ENCODE data around the gene CRIM1.
"Not testable (repeated sequence)": the region's sequence is repeated elsewhere in the genome, so short reads cannot be mapped to it uniquely, and the experiment has no call there.

Gene CRIM1

DNA sequence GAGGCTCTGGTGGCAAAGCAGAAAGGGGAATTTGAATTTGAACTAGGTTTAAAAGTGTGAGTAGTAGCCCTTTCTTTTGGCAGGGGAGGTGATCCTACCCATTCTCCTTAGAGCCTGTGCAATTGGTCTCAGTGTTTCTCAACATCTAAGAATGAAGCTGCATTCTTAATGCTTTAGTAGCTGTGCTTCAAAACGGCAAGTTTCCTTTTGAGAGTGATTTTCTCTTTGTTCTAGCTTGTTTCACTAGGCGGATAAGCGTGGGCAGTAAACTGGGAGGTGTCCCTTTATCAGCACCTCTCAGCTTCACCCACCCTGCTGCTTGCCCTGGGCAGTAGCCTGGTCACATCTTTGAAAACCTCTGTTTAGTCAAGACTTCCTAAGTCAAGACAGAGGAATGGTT, 6.7 kb downstream of the CRIM1 start:
- no peaks in the 10 kb centered on the region for H3K9me3 ChIP-seq (ENCODE audit: control insufficient read depth, insufficient read depth, low read length)
- no peaks in the 10 kb centered on the region for H3K36me3 ChIP-seq (ENCODE audit: control insufficient read depth, insufficient read depth, low read length)
- no peak overlapping the region for H3K9ac ChIP-seq (ENCODE audit: low read depth, low read length)
- H3K4me1 ChIP-seq (ENCODE audit: control insufficient read depth, insufficient read depth, low read length), result peaks cover 88% of the 10 kb centered on the region
- H3K27ac ChIP-seq (ENCODE audit: low read depth, low read length), result peak overlapping the region; percentile 56
- H3K4me3 ChIP-seq (ENCODE audit: low read depth, low read length), result no peak overlapping the region
- no peaks in the 10 kb centered on the region for H3K27me3 ChIP-seq (ENCODE audit: control insufficient read depth, insufficient read depth, low read length)

DNA sequence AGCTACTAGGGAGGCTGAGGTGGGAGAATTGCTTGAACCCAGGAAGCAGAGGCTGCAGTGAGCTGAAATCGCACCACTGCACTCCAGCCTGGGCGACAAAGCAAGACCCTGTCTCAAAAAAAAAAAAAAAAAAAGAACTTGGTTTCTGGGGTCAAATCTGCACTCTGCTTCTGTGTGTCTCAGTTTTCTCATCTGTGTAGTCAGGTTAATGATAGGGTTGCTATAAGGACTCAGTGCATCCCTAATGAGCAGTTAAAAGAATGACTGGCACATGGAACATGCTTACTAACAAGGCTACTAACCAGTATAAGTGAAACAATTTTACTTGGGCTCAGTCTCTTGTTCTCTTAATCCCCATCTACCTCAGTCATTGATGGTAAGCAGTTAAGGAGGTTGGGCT, 7.5 kb downstream of the CRIM1 start:
- not testable (repeated sequence) for H3K9me3 ChIP-seq (ENCODE audit: control insufficient read depth, insufficient read depth, low read length); H3K9ac ChIP-seq (ENCODE audit: low read depth, low read length); H3K4me3 ChIP-seq (ENCODE audit: low read depth, low read length); H3K36me3 ChIP-seq (ENCODE audit: control insufficient read depth, insufficient read depth, low read length); H3K27ac ChIP-seq (ENCODE audit: low read depth, low read length); H3K27me3 ChIP-seq (ENCODE audit: control insufficient read depth, insufficient read depth, low read length)
- H3K4me1 ChIP-seq (ENCODE audit: control insufficient read depth, insufficient read depth, low read length), result peaks cover 95% of the 10 kb centered on the region

DNA sequence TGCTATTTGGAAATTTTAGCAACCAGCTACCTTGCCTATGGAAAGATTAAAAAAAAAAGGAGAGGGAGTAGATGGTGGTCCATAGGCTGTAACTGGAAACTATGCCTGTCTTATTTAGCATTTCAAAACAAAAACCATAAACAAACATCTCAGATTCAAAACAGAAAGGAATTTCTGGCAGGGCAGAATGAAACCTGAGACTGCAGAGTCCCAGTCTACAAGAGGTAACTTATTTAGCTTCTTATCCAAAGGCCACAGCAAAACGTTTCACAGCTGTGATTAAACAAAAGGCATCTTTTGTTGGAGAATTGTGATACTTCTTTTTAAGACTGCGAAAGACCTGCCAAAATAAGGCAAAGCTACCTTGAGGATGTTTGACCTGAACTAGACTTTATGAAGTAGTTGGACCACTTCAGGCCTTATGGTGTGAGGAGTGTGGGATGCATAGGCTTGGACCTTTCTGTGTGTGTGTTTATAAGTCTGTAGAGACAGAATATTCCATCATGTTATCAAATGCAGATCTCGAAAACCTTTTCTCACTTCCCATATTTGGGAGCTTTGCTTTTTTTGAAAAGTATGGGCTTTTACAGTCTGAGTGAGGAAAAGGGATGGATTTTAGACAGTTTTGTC, 11.0 kb downstream of the CRIM1 start:
- Histone ChIP-seq H3K4me3 (ENCODE audit: low read depth, low read length) (peak overlapping the region; percentile 37), H3K9ac (ENCODE audit: low read depth, low read length) (no peak overlapping the region), H3K36me3 (ENCODE audit: control insufficient read depth, insufficient read depth, low read length) (no peaks in the 10 kb centered on the region), H3K9me3 (ENCODE audit: control insufficient read depth, insufficient read depth, low read length) (no peaks in the 10 kb centered on the region), H3K27ac (ENCODE audit: low read depth, low read length) (peak overlapping the region; percentile 78), H3K27me3 (ENCODE audit: control insufficient read depth, insufficient read depth, low read length) (no peaks in the 10 kb centered on the region), H3K4me1 (ENCODE audit: control insufficient read depth, insufficient read depth, low read length) (peaks cover 94% of the 10 kb centered on the region)

DNA sequence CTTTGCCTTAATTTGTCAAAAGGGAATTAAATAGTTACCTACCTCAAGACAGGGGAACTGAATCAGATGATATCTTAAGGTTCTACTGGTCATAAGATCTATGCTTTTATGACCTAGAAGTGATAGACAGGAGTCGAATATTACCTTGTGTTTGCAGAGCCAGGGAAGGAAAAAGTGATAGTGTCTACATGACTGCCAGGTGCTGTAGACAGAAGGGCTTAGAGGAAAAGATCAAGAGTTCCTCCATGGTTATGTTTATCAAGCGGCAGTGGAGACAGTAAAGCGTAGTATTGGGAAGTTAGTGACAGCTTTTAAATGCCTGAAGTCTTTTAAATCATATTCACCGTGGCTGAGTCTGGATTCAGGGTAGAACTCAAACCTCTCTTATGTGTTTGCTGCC, 11.9 kb downstream of the CRIM1 start:
- H3K36me3 ChIP-seq (ENCODE audit: control insufficient read depth, insufficient read depth, low read length), result no peaks in the 10 kb centered on the region
- H3K9ac ChIP-seq (ENCODE audit: low read depth, low read length), result peak overlapping the region; percentile 24
- H3K4me1 ChIP-seq (ENCODE audit: control insufficient read depth, insufficient read depth, low read length), result peaks cover 94% of the 10 kb centered on the region
- H3K27me3 ChIP-seq (ENCODE audit: control insufficient read depth, insufficient read depth, low read length), result no peaks in the 10 kb centered on the region
- peak overlapping the region; percentile 37; the same call in 1 of the 2 replicates for H3K4me3 ChIP-seq (ENCODE audit: low read depth, low read length)
- peak overlapping the region; percentile 78 for H3K27ac ChIP-seq (ENCODE audit: low read depth, low read length)
- H3K9me3 ChIP-seq (ENCODE audit: control insufficient read depth, insufficient read depth, low read length), result no peaks in the 10 kb centered on the region

DNA sequence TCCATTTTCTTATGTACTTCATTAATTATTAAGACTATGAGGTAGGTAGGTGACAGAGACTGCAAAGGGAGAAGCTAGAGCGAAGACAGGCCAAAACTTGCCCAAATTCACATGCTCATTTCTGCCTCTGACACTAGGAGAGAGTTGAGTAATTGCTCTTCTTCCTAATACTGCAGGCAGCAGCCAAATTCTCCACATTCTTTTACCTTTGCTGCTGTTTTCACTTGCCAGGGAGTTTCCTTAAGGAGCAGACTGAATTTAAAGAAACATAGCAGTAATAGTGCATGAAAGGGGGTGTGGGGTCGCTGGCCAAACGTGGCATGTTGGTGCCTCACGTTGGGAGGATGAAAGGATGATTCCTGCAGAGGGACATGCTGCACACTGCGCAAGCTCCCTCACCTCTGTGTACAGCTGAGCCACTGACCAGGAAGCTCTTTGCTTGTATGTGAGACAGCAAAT, 12.3 kb downstream of the CRIM1 start:
- Histone ChIP-seq H3K9ac (ENCODE audit: low read depth, low read length) (peak overlapping the region; percentile 24; the same call in 1 of the 2 replicates), H3K4me3 (ENCODE audit: low read depth, low read length) (peak overlapping the region; percentile 37; the same call in 1 of the 2 replicates), H3K9me3 (ENCODE audit: control insufficient read depth, insufficient read depth, low read length) (no peaks in the 10 kb centered on the region), H3K4me1 (ENCODE audit: control insufficient read depth, insufficient read depth, low read length) (peaks cover 96% of the 10 kb centered on the region), H3K36me3 (ENCODE audit: control insufficient read depth, insufficient read depth, low read length) (no peaks in the 10 kb centered on the region), H3K27ac (ENCODE audit: low read depth, low read length) (peak overlapping the region; percentile 78), H3K27me3 (ENCODE audit: control insufficient read depth, insufficient read depth, low read length) (no peaks in the 10 kb centered on the region)

DNA sequence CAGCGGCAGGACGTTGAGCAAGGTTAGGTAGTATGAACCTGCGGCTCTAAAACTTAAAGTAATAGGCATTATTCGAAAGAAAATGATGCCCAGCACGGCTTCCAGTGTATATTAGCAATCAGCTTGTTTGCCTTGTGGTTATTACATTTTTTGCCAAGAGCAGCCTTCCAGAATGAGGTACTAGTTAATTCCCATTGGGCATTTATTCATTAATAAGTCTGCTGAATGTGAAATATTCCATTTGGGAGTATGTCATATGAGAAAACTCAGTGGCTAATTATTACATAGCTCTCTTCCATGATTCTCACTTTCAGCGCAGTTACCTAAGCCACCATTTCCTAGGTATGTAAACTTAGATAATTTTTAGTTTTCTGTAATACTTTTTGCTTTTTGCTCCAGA, 12.9 kb downstream of the CRIM1 start:
- Histone ChIP-seq H3K4me1 (ENCODE audit: control insufficient read depth, insufficient read depth, low read length) (peaks cover 97% of the 10 kb centered on the region), H3K9me3 (ENCODE audit: control insufficient read depth, insufficient read depth, low read length) (no peaks in the 10 kb centered on the region), H3K36me3 (ENCODE audit: control insufficient read depth, insufficient read depth, low read length) (no peaks in the 10 kb centered on the region), H3K27ac (ENCODE audit: low read depth, low read length) (peak overlapping the region; percentile 78), H3K27me3 (ENCODE audit: control insufficient read depth, insufficient read depth, low read length) (no peaks in the 10 kb centered on the region), H3K4me3 (ENCODE audit: low read depth, low read length) (no peak overlapping the region), H3K9ac (ENCODE audit: low read depth, low read length) (no peak overlapping the region)

DNA sequence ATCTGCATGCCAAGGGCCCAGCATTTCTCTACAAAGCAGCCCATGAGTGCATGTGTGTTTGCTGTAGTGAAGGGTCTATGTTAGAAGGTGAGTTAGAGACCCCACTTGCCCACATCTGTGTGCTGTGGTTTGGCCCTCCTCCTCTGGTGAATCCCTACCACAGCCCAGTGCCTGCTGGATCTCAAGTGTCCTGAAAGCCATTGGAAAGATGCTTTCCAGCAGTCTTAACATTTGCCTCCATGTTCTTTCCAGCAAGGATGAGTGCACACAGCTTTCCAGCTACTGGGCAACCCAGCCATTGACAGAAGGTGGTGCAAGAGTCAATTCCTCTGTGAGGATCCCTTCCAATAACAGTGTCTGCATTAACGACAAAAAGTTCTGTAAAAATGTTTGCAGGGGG, 13.6 kb downstream of the CRIM1 start:
- H3K9me3 ChIP-seq (ENCODE audit: control insufficient read depth, insufficient read depth, low read length), result no peaks in the 10 kb centered on the region
- H3K27me3 ChIP-seq (ENCODE audit: control insufficient read depth, insufficient read depth, low read length), result no peaks in the 10 kb centered on the region
- no peaks in the 10 kb centered on the region for H3K36me3 ChIP-seq (ENCODE audit: control insufficient read depth, insufficient read depth, low read length)
- H3K4me1 ChIP-seq (ENCODE audit: control insufficient read depth, insufficient read depth, low read length), result peaks cover 97% of the 10 kb centered on the region
- H3K27ac ChIP-seq (ENCODE audit: low read depth, low read length), result no peak overlapping the region
- no peak overlapping the region for H3K4me3 ChIP-seq (ENCODE audit: low read depth, low read length)
- no peak overlapping the region for H3K9ac ChIP-seq (ENCODE audit: low read depth, low read length)

DNA sequence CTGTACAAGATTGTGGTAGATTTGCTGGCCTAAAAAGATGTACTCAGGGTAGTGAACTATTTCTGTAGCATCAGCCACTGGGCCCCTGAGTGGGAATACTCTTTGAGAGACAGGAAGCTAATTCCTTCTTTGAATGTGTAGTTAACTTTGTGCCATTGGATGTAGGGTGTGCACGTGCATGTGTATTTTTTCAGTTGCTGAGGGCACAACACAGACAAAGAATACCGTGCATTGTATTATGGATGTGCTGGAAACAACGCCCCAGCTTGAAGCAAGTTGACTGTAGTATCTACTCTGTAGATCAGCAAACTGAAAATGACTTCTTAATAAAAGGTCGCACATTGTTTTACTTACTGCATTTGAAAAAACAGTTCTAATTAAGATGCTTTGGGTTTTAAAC, 14.1 kb downstream of the CRIM1 start:
- H3K36me3 ChIP-seq (ENCODE audit: control insufficient read depth, insufficient read depth, low read length), result no peaks in the 10 kb centered on the region
- H3K27ac ChIP-seq (ENCODE audit: low read depth, low read length), result no peak overlapping the region
- H3K4me3 ChIP-seq (ENCODE audit: low read depth, low read length), result no peak overlapping the region
- H3K4me1 ChIP-seq (ENCODE audit: control insufficient read depth, insufficient read depth, low read length), result peaks cover 97% of the 10 kb centered on the region
- H3K27me3 ChIP-seq (ENCODE audit: control insufficient read depth, insufficient read depth, low read length), result no peaks in the 10 kb centered on the region
- no peak overlapping the region for H3K9ac ChIP-seq (ENCODE audit: low read depth, low read length)
- no peaks in the 10 kb centered on the region for H3K9me3 ChIP-seq (ENCODE audit: control insufficient read depth, insufficient read depth, low read length)

DNA sequence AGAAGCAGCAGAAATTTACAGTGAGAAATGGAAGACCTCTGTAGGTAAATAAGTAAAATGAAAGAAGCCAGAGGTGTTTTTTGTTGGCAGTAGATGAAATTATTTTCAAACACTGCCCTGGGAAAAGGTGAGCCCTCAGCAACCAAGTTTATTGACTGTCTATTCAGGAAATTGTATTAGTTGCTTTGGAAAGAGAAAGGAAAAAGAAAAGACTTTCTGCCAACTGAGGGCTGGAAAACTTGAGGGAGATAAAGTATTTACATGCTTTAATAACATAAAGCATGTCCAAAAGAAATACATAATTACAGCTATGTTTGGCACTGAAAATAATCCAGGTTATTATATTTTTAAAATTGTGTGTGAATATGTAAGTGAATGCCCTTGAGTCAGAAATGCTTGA, 14.7 kb downstream of the CRIM1 start:
- Histone ChIP-seq H3K9ac (ENCODE audit: low read depth, low read length) (no peak overlapping the region), H3K4me3 (ENCODE audit: low read depth, low read length) (no peak overlapping the region), H3K9me3 (ENCODE audit: control insufficient read depth, insufficient read depth, low read length) (no peaks in the 10 kb centered on the region), H3K27ac (ENCODE audit: low read depth, low read length) (no peak overlapping the region), H3K4me1 (ENCODE audit: control insufficient read depth, insufficient read depth, low read length) (peaks cover 98% of the 10 kb centered on the region), H3K27me3 (ENCODE audit: control insufficient read depth, insufficient read depth, low read length) (no peaks in the 10 kb centered on the region), H3K36me3 (ENCODE audit: control insufficient read depth, insufficient read depth, low read length) (no peaks in the 10 kb centered on the region)

DNA sequence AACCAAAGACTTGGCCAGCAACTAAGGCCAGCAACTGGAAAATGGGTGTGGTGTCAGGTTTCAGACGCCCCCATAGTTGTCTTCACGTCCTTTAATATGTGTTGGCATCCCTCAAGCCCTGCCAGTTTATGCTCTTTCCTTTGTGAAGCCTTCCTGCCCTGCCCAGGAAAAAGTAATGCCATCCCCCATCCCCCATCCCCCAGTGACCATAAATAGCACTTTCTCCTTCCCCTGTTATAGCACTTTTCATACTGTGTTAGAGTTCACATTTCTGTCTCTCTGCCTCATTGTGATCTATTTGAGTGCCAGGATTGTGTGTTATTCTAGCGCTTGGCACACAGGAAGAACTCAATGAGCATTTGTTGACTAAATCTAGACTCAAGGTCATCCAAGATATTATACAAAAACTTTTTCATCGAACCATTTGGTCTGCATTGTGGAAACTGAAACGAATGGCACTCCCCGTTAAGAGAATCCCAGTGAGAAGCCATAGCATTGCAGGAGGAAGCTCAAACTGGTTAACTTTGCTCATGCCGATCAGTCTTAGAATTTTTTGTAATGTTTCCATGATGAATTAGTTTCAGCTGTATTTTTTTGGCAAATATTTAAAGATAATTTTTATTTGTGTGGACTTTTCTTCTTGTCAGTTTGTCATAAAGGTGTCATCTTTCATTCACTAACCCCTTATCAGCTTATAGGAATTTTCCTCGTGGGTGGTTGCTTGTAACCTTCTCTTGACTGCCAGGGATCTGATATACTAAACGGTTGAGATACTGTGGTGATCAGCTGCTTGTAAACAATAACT, 15.7 kb downstream of the CRIM1 start:
- peaks cover 100% of the 10 kb centered on the region for H3K4me1 ChIP-seq (ENCODE audit: control insufficient read depth, insufficient read depth, low read length)
- peak overlapping the region; percentile 67 for H3K27ac ChIP-seq (ENCODE audit: low read depth, low read length)
- H3K9me3 ChIP-seq (ENCODE audit: control insufficient read depth, insufficient read depth, low read length), result no peaks in the 10 kb centered on the region
- H3K4me3 ChIP-seq (ENCODE audit: low read depth, low read length), result peak overlapping the region; percentile 8; the same call in 1 of the 2 replicates
- no peaks in the 10 kb centered on the region for H3K36me3 ChIP-seq (ENCODE audit: control insufficient read depth, insufficient read depth, low read length)
- no peak overlapping the region for H3K9ac ChIP-seq (ENCODE audit: low read depth, low read length)
- no peaks in the 10 kb centered on the region for H3K27me3 ChIP-seq (ENCODE audit: control insufficient read depth, insufficient read depth, low read length)

DNA sequence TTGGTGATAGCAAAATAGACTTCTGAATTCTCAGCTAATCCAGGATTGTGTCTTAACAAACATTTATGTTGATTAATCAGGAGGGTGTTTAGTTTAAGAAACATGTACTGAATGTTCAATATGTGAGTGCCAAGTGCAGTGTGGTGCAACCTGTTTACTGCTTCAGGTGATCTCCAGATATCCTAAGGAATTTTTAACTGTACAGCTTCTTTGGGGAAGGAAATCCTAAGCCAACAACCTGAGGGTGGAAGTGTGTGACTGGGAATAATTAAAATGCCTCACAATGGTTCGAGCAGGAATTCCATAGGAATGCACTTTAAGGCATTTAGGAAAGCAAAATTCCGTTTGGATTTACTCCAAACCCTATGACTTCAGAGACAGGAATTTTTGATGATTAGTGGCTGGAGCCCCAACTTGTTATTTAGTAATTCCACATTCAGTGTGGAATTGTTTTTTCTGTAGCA, 16.4 kb downstream of the CRIM1 start:
- Histone ChIP-seq H3K4me3 (ENCODE audit: low read depth, low read length) (no peak overlapping the region), H3K36me3 (ENCODE audit: control insufficient read depth, insufficient read depth, low read length) (no peaks in the 10 kb centered on the region), H3K27ac (ENCODE audit: low read depth, low read length) (peak overlapping the region; percentile 67), H3K4me1 (ENCODE audit: control insufficient read depth, insufficient read depth, low read length) (peaks cover 100% of the 10 kb centered on the region), H3K9ac (ENCODE audit: low read depth, low read length) (no peak overlapping the region), H3K27me3 (ENCODE audit: control insufficient read depth, insufficient read depth, low read length) (no peaks in the 10 kb centered on the region), H3K9me3 (ENCODE audit: control insufficient read depth, insufficient read depth, low read length) (no peaks in the 10 kb centered on the region)

All from HUES48 (cell line).